Measurements from ENCODE around the gene USP22. TPM values are rescaled to one million over a fixed set of nuclear protein-coding genes. Genes with fewer than 3 reads are reported as not detected.

The USP22 gene
- total RNA-seq, 1 donor from 2014 or later: 160 TPM

GRCh38 chr17:20992416-20992815 is 50.4 kb downstream of the USP22 start:
- no peak for TF ChIP-seq CTCF (IDR thresholded peaks at IDR 0.05)
- ATAC-seq: no peak
- intact Hi-C loops (cut with DNase I): no loop called here
- Histone ChIP-seq H3K27me3 (no peaks in the 10 kb centered on the region), H3K4me3 (no peak overlapping the region), H3K27ac (no peak overlapping the region), H3K4me1 (peaks cover 9% of the 10 kb centered on the region), H3K36me3 (no peaks in the 10 kb centered on the region), H3K9me3 (no peaks in the 10 kb centered on the region)
- peak; percentile 50 for DNase-seq

GRCh38 chr17:20991276-20992037 is 51.4 kb downstream of the USP22 start:
- no peak for TF ChIP-seq CTCF (IDR thresholded peaks at IDR 0.05)
- Histone ChIP-seq H3K4me1 (peaks cover 9% of the 10 kb centered on the region), H3K4me3 (no peak overlapping the region), H3K9me3 (no peaks in the 10 kb centered on the region), H3K36me3 (no peaks in the 10 kb centered on the region), H3K27ac (no peak overlapping the region), H3K27me3 (no peaks in the 10 kb centered on the region)
- intact Hi-C loops (cut with DNase I): no loop called here
- ATAC-seq: no peak
- peak; percentile 63 for DNase-seq

- intact Hi-C loops (cut with DNase I): no loop called here
- H3K9me3 ChIP-seq: no peaks in the 10 kb centered on the region
- DNase-seq: peak; percentile 51
- ATAC-seq: no peak
- no peaks in the 10 kb centered on the region for H3K27me3 ChIP-seq
- H3K36me3 ChIP-seq: no peaks in the 10 kb centered on the region
- peaks cover 9% of the 10 kb centered on the region for H3K4me1 ChIP-seq
- no peak overlapping the region for H3K4me3 ChIP-seq
- no peak for TF ChIP-seq CTCF (IDR thresholded peaks at IDR 0.05)
- no peak overlapping the region for H3K27ac ChIP-seq
These were observed 52.6 kb downstream of the USP22 start for GRCh38 chr17:20989991-20990855.

GRCh38 chr17:20989481-20989880 is 53.3 kb downstream of the USP22 start:
- TF ChIP-seq CTCF (IDR thresholded peaks at IDR 0.05): no peak
- Histone ChIP-seq H3K27ac (no peak overlapping the region), H3K4me1 (peaks cover 9% of the 10 kb centered on the region), H3K36me3 (no peaks in the 10 kb centered on the region), H3K4me3 (no peak overlapping the region), H3K9me3 (no peaks in the 10 kb centered on the region), H3K27me3 (no peaks in the 10 kb centered on the region)
- intact Hi-C loops (cut with DNase I): no loop called here
- DNase-seq (peak; percentile 47), ATAC-seq (no peak)

GRCh38 chr17:20988896-20989295 is 53.9 kb downstream of the USP22 start:
- Histone ChIP-seq H3K27me3 (no peaks in the 10 kb centered on the region), H3K36me3 (no peaks in the 10 kb centered on the region), H3K4me1 (peaks cover 9% of the 10 kb centered on the region), H3K9me3 (no peaks in the 10 kb centered on the region), H3K27ac (no peak overlapping the region), H3K4me3 (no peak overlapping the region)
- intact Hi-C loops (cut with DNase I): no loop called here
- ATAC-seq (no peak), DNase-seq (peak; percentile 10)
- no peak for TF ChIP-seq CTCF (IDR thresholded peaks at IDR 0.05)
